ENCODE results near the gene ASTN2. TPM values are rescaled to one million over a fixed set of nuclear protein-coding genes. Genes with fewer than 3 reads are reported as not detected.

ASTN2 gene
- total and polyA plus RNA-seq, 2 donors (not counting 3 experiments of a cell fraction or from before 2014, with no cell fraction given), result 1.0 to 1.9 TPM

GRCh38 chr9:117145811-117146490 lies 268.9 kb downstream of the ASTN2 start:
- H4K20me1 ChIP-seq (replicated peaks; ENCODE audit: control insufficient read depth, extremely low read depth, insufficient read depth, low read length), result no peaks in the 10 kb centered on the region
- H3K36me3 ChIP-seq (ENCODE audit: control insufficient read depth in 2 of 2, extremely low read depth in 1 of 2, insufficient read depth in 2 of 2, low read length in 2 of 2), result no peaks in the 10 kb centered on the region
- no peaks in the 10 kb centered on the region for H3K9me1 ChIP-seq (replicated peaks; ENCODE audit: control insufficient read depth, extremely low read depth, insufficient read depth, low read length)
- H3K4me3 ChIP-seq (replicated peaks in 1 of 3; ENCODE audit: insufficient read depth in 1 of 3, low read depth in 1 of 3, low read length in 3 of 3), result no peak overlapping the region
- ChIA-PET CTCF (no interaction called here), POLR2A (no interaction called here)
- H2AFZ ChIP-seq (ENCODE audit: low read depth, low read length), result no peak overlapping the region
- DNase-seq (ENCODE audit: low read depth, low spot score) (no peak), FAIRE-seq (no peak)
- H3K27me3 ChIP-seq (ENCODE audit: control insufficient read depth in 2 of 2, insufficient read depth in 2 of 2, low read length in 2 of 2), result no peaks in the 10 kb centered on the region
- TF ChIP-seq POLR2A (IDR thresholded peaks at IDR 0.05; ENCODE audit: low read depth, low read length) (no peak), GATA2 (IDR thresholded peaks at IDR 0.05; ENCODE audit: insufficient read depth, insufficient read length, low read depth, low read length) (no peak), MAX (IDR thresholded peaks at IDR 0.05; ENCODE audit: insufficient read depth, insufficient read length) (no peak), MYC (IDR thresholded peaks at IDR 0.05; ENCODE audit: low read depth, low read length) (no peak), JUN (IDR thresholded peaks at IDR 0.05; ENCODE audit: borderline replicate concordance, insufficient read depth, insufficient read length, low read depth) (no peak), FOS (IDR thresholded peaks at IDR 0.05; ENCODE audit: borderline replicate concordance, insufficient read depth, low read length) (no peak), POLR2AphosphoS5 (IDR thresholded peaks at IDR 0.05; ENCODE audit: insufficient read depth, low read depth, low read length) (no peak), EZH2 (IDR thresholded peaks at IDR 0.05; ENCODE audit: borderline replicate concordance, low read depth, low read length, severe bottlenecking) (no peak)
- TF ChIP-seq, protein P1, sequence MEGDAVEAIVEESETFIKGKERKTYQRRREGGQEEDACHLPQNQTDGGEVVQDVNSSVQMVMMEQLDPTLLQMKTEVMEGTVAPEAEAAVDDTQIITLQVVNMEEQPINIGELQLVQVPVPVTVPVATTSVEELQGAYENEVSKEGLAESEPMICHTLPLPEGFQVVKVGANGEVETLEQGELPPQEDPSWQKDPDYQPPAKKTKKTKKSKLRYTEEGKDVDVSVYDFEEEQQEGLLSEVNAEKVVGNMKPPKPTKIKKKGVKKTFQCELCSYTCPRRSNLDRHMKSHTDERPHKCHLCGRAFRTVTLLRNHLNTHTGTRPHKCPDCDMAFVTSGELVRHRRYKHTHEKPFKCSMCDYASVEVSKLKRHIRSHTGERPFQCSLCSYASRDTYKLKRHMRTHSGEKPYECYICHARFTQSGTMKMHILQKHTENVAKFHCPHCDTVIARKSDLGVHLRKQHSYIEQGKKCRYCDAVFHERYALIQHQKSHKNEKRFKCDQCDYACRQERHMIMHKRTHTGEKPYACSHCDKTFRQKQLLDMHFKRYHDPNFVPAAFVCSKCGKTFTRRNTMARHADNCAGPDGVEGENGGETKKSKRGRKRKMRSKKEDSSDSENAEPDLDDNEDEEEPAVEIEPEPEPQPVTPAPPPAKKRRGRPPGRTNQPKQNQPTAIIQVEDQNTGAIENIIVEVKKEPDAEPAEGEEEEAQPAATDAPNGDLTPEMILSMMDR (IDR thresholded peaks at IDR 0.05; ENCODE audit: extremely low read depth in 1 of 2, insufficient read depth in 1 of 2, low read depth in 1 of 2, low read length in 2 of 2), result no peak
- H3K4me1 ChIP-seq (ENCODE audit: control insufficient read depth, extremely low read depth, insufficient read depth, low read length), result no peaks in the 10 kb centered on the region
- no TSS peak for BruUV-seq (replicated peaks)
- no peak overlapping the region for H3K27ac ChIP-seq (ENCODE audit: insufficient read depth, low read depth, low read length)
- no peaks in the 10 kb centered on the region for H3K79me2 ChIP-seq (ENCODE audit: control insufficient read depth, insufficient read depth, low read length)
- peaks cover 3% of the 10 kb centered on the region for H3K9me3 ChIP-seq (replicated peaks; ENCODE audit: control insufficient read depth, insufficient read depth, low read length)
- dilution Hi-C loops (cut with MboI; ENCODE audit: extremely low pct_ligation_motif_present, low sequenced_read_pairs) (no loop called here), intact Hi-C loops (cut with micrococcal nuclease) (no loop called here)
- no peak overlapping the region for H3K9ac ChIP-seq (replicated peaks; ENCODE audit: extremely low read depth, insufficient read depth, low read length)
- H3K4me2 ChIP-seq (ENCODE audit: insufficient read depth, low read length), result no peak overlapping the region

All from endothelial cell of umbilical vein (primary cell).